ENCODE results near the gene XYLT1.
A peak's percentile ranks its signal among the peaks of the same experiment; 100 is the strongest.

The XYLT1 gene

GRCh38 chr16:17130733-17131132 lies 340.0 kb downstream of the XYLT1 start:
- no peak for DNase-seq

- no peak for DNase-seq
Observed at GRCh38 chr16:17129971-17130370, 340.8 kb downstream of the XYLT1 start.

- no peak for DNase-seq
Observed at GRCh38 chr16:17128791-17129190, 342.0 kb downstream of the XYLT1 start.

- DNase-seq, result no peak
Observed at GRCh38 chr16:17126156-17126555, 344.6 kb downstream of the XYLT1 start.

GRCh38 chr16:17125671-17126070 lies 345.1 kb downstream of the XYLT1 start:
- no peak for DNase-seq

- DNase-seq, result no peak
Observed at GRCh38 chr16:17117906-17118577, 352.7 kb downstream of the XYLT1 start.

- DNase-seq, result no peak
Observed at GRCh38 chr16:17116595-17117322, 354.0 kb downstream of the XYLT1 start.

GRCh38 chr16:17109413-17109812 lies 361.3 kb downstream of the XYLT1 start:
- no peak for DNase-seq

- no peak for DNase-seq
Observed at GRCh38 chr16:17108596-17108995, 362.2 kb downstream of the XYLT1 start.

- DNase-seq, result no peak
Observed at GRCh38 chr16:17107450-17107849, 363.3 kb downstream of the XYLT1 start.

GRCh38 chr16:17106243-17106791 lies 364.4 kb downstream of the XYLT1 start:
- DNase-seq, result no peak

- DNase-seq, result peak; percentile 2
Observed at GRCh38 chr16:17105239-17105797, 365.4 kb downstream of the XYLT1 start.

- DNase-seq, result no peak
Observed at GRCh38 chr16:17104654-17105053, 366.1 kb downstream of the XYLT1 start.

GRCh38 chr16:17103216-17103615 lies 367.5 kb downstream of the XYLT1 start:
- DNase-seq, result no peak

- DNase-seq, result peak; percentile 5
Observed at GRCh38 chr16:17101646-17102045, 369.1 kb downstream of the XYLT1 start.

- DNase-seq, result no peak
Observed at GRCh38 chr16:17098685-17099084, 372.1 kb downstream of the XYLT1 start.

- DNase-seq, result no peak
Observed at GRCh38 chr16:17084130-17084529, 386.6 kb downstream of the XYLT1 start.

- DNase-seq, result no peak
Observed at GRCh38 chr16:17083628-17084027, 387.1 kb downstream of the XYLT1 start.

- no peak for DNase-seq
Observed at GRCh38 chr16:17082095-17082882, 388.5 kb downstream of the XYLT1 start.

- DNase-seq, result no peak
Observed at GRCh38 chr16:17080105-17080504, 390.7 kb downstream of the XYLT1 start.

GRCh38 chr16:17078931-17079631 lies 391.7 kb downstream of the XYLT1 start:
- DNase-seq, result no peak

- DNase-seq, result no peak
Observed at GRCh38 chr16:17076818-17077498, 393.8 kb downstream of the XYLT1 start.
